ENCODE results near the gene PRKCA.

Gene PRKCA

DNA sequence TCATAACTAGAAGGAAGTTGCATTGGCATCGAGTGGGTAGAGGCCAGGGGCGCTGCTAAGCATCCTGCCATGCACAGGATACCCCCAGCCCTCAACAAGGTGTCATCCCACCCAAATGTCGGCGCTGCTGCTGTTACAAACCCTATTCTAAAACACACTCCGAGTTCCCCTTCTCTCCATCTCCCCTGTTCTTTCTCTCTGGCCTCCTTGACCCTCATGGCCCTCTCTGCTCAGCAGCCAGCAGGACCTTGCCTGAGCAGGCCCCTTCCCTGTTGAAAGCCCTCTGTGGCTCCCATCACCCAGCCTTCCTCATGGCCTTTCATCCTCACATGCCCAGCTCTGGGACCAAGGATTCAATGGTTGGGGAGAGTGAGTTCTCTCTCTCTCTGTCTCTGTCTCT, 510.2 kb downstream of the PRKCA start:
- no peak overlapping the region for H3K4me3 ChIP-seq (ENCODE audit: low read length)
- TF ChIP-seq CTCF (conservative IDR thresholded peaks at IDR 0.05; ENCODE audit: low read length) = no peak
- DNase-seq (ENCODE audit: low read depth) = no peak

- H3K4me3 ChIP-seq (ENCODE audit: low read length) = no peak overlapping the region
- DNase-seq (ENCODE audit: low read depth) = no peak
- TF ChIP-seq CTCF (conservative IDR thresholded peaks at IDR 0.05; ENCODE audit: low read length) = no peak
Observed at GRCh38 chr17:66813296-66813695, 510.9 kb downstream of the PRKCA start.

GRCh38 chr17:66814026-66814425, 511.6 kb downstream of the PRKCA start:
- no peak for DNase-seq (ENCODE audit: low read depth)
- TF ChIP-seq CTCF (conservative IDR thresholded peaks at IDR 0.05; ENCODE audit: low read length) = no peak
- H3K4me3 ChIP-seq (ENCODE audit: low read length) = no peak overlapping the region

- no peak for TF ChIP-seq CTCF (conservative IDR thresholded peaks at IDR 0.05; ENCODE audit: low read length)
- H3K4me3 ChIP-seq (ENCODE audit: low read length) = no peak overlapping the region
- DNase-seq (ENCODE audit: low read depth) = no peak
Observed at GRCh38 chr17:66814570-66814969, 512.2 kb downstream of the PRKCA start.

DNA sequence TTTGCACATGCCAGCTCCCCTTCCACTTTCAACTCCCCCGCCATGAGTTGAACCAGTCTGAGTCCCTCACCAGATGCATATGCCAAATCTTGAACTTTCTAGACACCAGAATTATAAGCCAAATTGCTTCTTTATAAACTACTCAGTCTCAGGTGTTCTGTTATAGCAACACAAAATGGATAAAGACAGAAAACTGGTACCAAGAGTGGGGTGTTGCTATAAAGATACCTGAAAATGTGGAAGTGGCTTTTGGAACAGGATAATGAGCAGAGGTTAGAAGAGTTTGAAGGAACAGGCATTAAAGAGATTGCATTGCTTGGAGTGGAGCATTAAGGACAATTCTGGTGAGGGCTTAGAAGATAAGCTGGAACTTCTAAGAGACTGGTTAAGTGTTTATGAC, 515.3 kb downstream of the PRKCA start:
- DNase-seq (ENCODE audit: low read depth) = no peak
- TF ChIP-seq CTCF (conservative IDR thresholded peaks at IDR 0.05; ENCODE audit: low read length) = no peak
- H3K4me3 ChIP-seq (ENCODE audit: low read length) = no peak overlapping the region

DNA sequence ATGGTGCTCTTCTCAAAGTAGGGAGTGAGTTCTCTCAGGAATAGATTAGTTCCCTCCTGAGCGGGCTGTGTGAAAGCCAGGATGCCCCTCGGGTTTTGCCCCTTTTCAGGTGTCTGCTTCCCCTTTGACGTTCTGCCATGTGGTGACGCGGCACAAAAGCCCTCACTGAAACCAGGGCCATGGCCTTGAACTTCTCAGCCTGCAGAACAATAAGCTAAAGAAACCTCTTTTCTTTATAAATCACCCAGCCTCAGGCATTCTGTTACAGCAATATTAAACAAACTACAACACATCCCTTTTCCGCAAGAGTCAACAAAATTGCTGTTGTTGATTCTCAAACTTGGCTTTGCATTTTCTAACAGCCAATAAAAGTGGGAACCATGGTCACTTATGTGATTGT, 517.1 kb downstream of the PRKCA start:
- no peak overlapping the region for H3K4me3 ChIP-seq (ENCODE audit: low read length)
- no peak for DNase-seq (ENCODE audit: low read depth)
- no peak for TF ChIP-seq CTCF (conservative IDR thresholded peaks at IDR 0.05; ENCODE audit: low read length)

- no peak for DNase-seq (ENCODE audit: low read depth)
- H3K4me3 ChIP-seq (ENCODE audit: low read length) = no peak overlapping the region
- no peak for TF ChIP-seq CTCF (conservative IDR thresholded peaks at IDR 0.05; ENCODE audit: low read length)
Observed at GRCh38 chr17:66822009-66822408, 519.6 kb downstream of the PRKCA start.
